ENCODE measurements around the gene BTRC.

Gene BTRC

GRCh38 chr10:101552442-101552841 lies 198.5 kb downstream of the BTRC start:
- no peak for TF ChIP-seq REST (IDR thresholded peaks at IDR 0.05; ENCODE audit: insufficient replicate concordance, low read depth)
- no peak for TF ChIP-seq POLR2AphosphoS5 (IDR thresholded peaks at IDR 0.05; ENCODE audit: low read depth)
- TF ChIP-seq SPI1 (IDR thresholded peaks at IDR 0.05; ENCODE audit: borderline replicate concordance, low read depth) = no peak
- no peak for TF ChIP-seq CTCF (IDR thresholded peaks at IDR 0.05; ENCODE audit: insufficient read depth, low read length)
- TF ChIP-seq GABPA (IDR thresholded peaks at IDR 0.05; ENCODE audit: low read depth) = no peak
- DNase-seq (ENCODE audit: low read depth in 1 of 2, low spot score in 1 of 2) = no peak
- Histone ChIP-seq H3K27ac (replicated peaks) (no peak overlapping the region), H3K4me3 (replicated peaks; ENCODE audit: insufficient read depth, low read length) (no peak overlapping the region), H3K27me3 (ENCODE audit: insufficient read depth, poor library complexity, severe bottlenecking) (no peaks in the 10 kb centered on the region)

GRCh38 chr10:101557541-101557940 lies 203.6 kb downstream of the BTRC start:
- DNase-seq (ENCODE audit: low read depth in 1 of 2, low spot score in 1 of 2) = no peak

GRCh38 chr10:101558204-101558603 lies 204.2 kb downstream of the BTRC start:
- no peak overlapping the region for H3K4me3 ChIP-seq (replicated peaks; ENCODE audit: insufficient read depth, low read length)
- no peak overlapping the region for H3K27ac ChIP-seq (replicated peaks)
- TF ChIP-seq REST (IDR thresholded peaks at IDR 0.05; ENCODE audit: insufficient replicate concordance, low read depth) (no peak), GABPA (IDR thresholded peaks at IDR 0.05; ENCODE audit: low read depth) (no peak), CTCF (IDR thresholded peaks at IDR 0.05; ENCODE audit: insufficient read depth, low read length) (no peak)
- no peak for DNase-seq (ENCODE audit: low read depth in 1 of 2, low spot score in 1 of 2)
- H3K27me3 ChIP-seq (ENCODE audit: insufficient read depth, poor library complexity, severe bottlenecking) = peaks cover 3% of the 10 kb centered on the region

More at GRCh38 chr10:101557541-101557940, 203.6 kb downstream of the BTRC start:
- TF ChIP-seq REST (IDR thresholded peaks at IDR 0.05; ENCODE audit: insufficient replicate concordance, low read depth) (no peak), GABPA (IDR thresholded peaks at IDR 0.05; ENCODE audit: low read depth) (no peak), SPI1 (IDR thresholded peaks at IDR 0.05; ENCODE audit: borderline replicate concordance, low read depth) (no peak), POLR2AphosphoS5 (IDR thresholded peaks at IDR 0.05; ENCODE audit: low read depth) (no peak), CTCF (IDR thresholded peaks at IDR 0.05; ENCODE audit: insufficient read depth, low read length) (no peak)
- no peak overlapping the region for H3K27ac ChIP-seq (replicated peaks)
- no peak overlapping the region for H3K4me3 ChIP-seq (replicated peaks; ENCODE audit: insufficient read depth, low read length)
- H3K27me3 ChIP-seq (ENCODE audit: insufficient read depth, poor library complexity, severe bottlenecking) = no peaks in the 10 kb centered on the region

Measured in HL-60 (cell line).